ENCODE data around the gene SGMS1. TPM values are rescaled to one million over a fixed set of nuclear protein-coding genes. Genes with fewer than 3 reads are reported as not detected.

The SGMS1 gene
- total and polyA plus RNA-seq, 2 donors (not counting 3 experiments of a cell fraction or from before 2014, with no cell fraction given), result 9.7 to 23.7 TPM

- Histone ChIP-seq H3K4me2 (ENCODE audit: insufficient read depth, low read length) (no peak overlapping the region), H3K9me3 (replicated peaks; ENCODE audit: control insufficient read depth, insufficient read depth, low read length) (no peaks in the 10 kb centered on the region), H3K36me3 (ENCODE audit: control insufficient read depth in 2 of 2, extremely low read depth in 1 of 2, insufficient read depth in 2 of 2, low read length in 2 of 2) (no peaks in the 10 kb centered on the region), H3K79me2 (ENCODE audit: control insufficient read depth, insufficient read depth, low read length) (peaks cover 52% of the 10 kb centered on the region), H3K27ac (ENCODE audit: insufficient read depth, low read depth, low read length) (no peak overlapping the region), H3K27me3 (ENCODE audit: control insufficient read depth in 2 of 2, insufficient read depth in 2 of 2, low read length in 2 of 2) (no peaks in the 10 kb centered on the region), H3K4me1 (ENCODE audit: control insufficient read depth, extremely low read depth, insufficient read depth, low read length) (no peaks in the 10 kb centered on the region), H3K4me3 (replicated peaks in 1 of 3; ENCODE audit: insufficient read depth in 1 of 3, low read depth in 1 of 3, low read length in 3 of 3) (no peak overlapping the region), H3K9me1 (replicated peaks; ENCODE audit: control insufficient read depth, extremely low read depth, insufficient read depth, low read length) (no peaks in the 10 kb centered on the region), H4K20me1 (replicated peaks; ENCODE audit: control insufficient read depth, extremely low read depth, insufficient read depth, low read length) (no peaks in the 10 kb centered on the region), H2AFZ (ENCODE audit: low read depth, low read length) (no peak overlapping the region), H3K9ac (replicated peaks; ENCODE audit: extremely low read depth, insufficient read depth, low read length) (no peak overlapping the region)
- no peak for FAIRE-seq
- DNase-seq (ENCODE audit: low read depth, low spot score), result no peak
- no TSS peak for BruUV-seq (replicated peaks)
- dilution Hi-C loops (cut with MboI; ENCODE audit: extremely low pct_ligation_motif_present, low sequenced_read_pairs) (no loop called here), intact Hi-C loops (cut with micrococcal nuclease) (no loop called here)
- ChIA-PET CTCF (interaction anchor here (1.2 kb wide), 1 partner anchor 14 kb away, joined by 5 read pairs; no protein-coding TSS in a partner anchor), POLR2A (no interaction called here)
- TF ChIP-seq CTCF (IDR thresholded peaks at IDR 0.05; ENCODE audit: extremely low read depth in 1 of 2, insufficient read depth in 1 of 2, low read depth in 1 of 2, low read length in 2 of 2), result no peak
- TF ChIP-seq FOS (IDR thresholded peaks at IDR 0.05; ENCODE audit: borderline replicate concordance, insufficient read depth, low read length), result peak; percentile 16
These were observed 213.5 kb downstream of the SGMS1 start for GRCh38 chr10:50410066-50410811.

- no TSS peak for BruUV-seq (replicated peaks)
- Histone ChIP-seq H3K9me1 (replicated peaks; ENCODE audit: control insufficient read depth, extremely low read depth, insufficient read depth, low read length) (no peaks in the 10 kb centered on the region), H3K79me2 (ENCODE audit: control insufficient read depth, insufficient read depth, low read length) (peaks cover 47% of the 10 kb centered on the region), H3K9me3 (replicated peaks; ENCODE audit: control insufficient read depth, insufficient read depth, low read length) (no peaks in the 10 kb centered on the region), H3K4me2 (ENCODE audit: insufficient read depth, low read length) (no peak overlapping the region), H4K20me1 (replicated peaks; ENCODE audit: control insufficient read depth, extremely low read depth, insufficient read depth, low read length) (no peaks in the 10 kb centered on the region), H3K4me3 (replicated peaks in 1 of 3; ENCODE audit: insufficient read depth in 1 of 3, low read depth in 1 of 3, low read length in 3 of 3) (no peak overlapping the region), H3K27ac (ENCODE audit: insufficient read depth, low read depth, low read length) (no peak overlapping the region), H3K27me3 (ENCODE audit: control insufficient read depth in 2 of 2, insufficient read depth in 2 of 2, low read length in 2 of 2) (no peaks in the 10 kb centered on the region), H3K4me1 (ENCODE audit: control insufficient read depth, extremely low read depth, insufficient read depth, low read length) (no peaks in the 10 kb centered on the region), H3K36me3 (ENCODE audit: control insufficient read depth in 2 of 2, extremely low read depth in 1 of 2, insufficient read depth in 2 of 2, low read length in 2 of 2) (no peaks in the 10 kb centered on the region), H3K9ac (replicated peaks; ENCODE audit: extremely low read depth, insufficient read depth, low read length) (no peak overlapping the region), H2AFZ (ENCODE audit: low read depth, low read length) (no peak overlapping the region)
- POLR2A ChIA-PET, result no interaction called here
- intact Hi-C loops (cut with micrococcal nuclease), result no loop called here
- no peak for FAIRE-seq
- CTCF ChIA-PET, result interaction anchor here (0.6 to 1.0 kb wide), 2 partner anchors 11 to 40 kb away, joined by 3 read pairs; no protein-coding TSS in a partner anchor
- TF ChIP-seq MYC (IDR thresholded peaks at IDR 0.05; ENCODE audit: low read depth, low read length) (no peak), MAX (IDR thresholded peaks at IDR 0.05; ENCODE audit: insufficient read depth, insufficient read length) (no peak), CTCF (IDR thresholded peaks at IDR 0.05; ENCODE audit: extremely low read depth in 1 of 2, insufficient read depth in 1 of 2, low read depth in 1 of 2, low read length in 2 of 2) (no peak), JUN (IDR thresholded peaks at IDR 0.05; ENCODE audit: borderline replicate concordance, insufficient read depth, insufficient read length, low read depth) (no peak), GATA2 (IDR thresholded peaks at IDR 0.05; ENCODE audit: insufficient read depth, insufficient read length, low read depth, low read length) (no peak), POLR2AphosphoS5 (IDR thresholded peaks at IDR 0.05; ENCODE audit: insufficient read depth, low read depth, low read length) (no peak), FOS (IDR thresholded peaks at IDR 0.05; ENCODE audit: borderline replicate concordance, insufficient read depth, low read length) (no peak), EZH2 (IDR thresholded peaks at IDR 0.05; ENCODE audit: borderline replicate concordance, low read depth, low read length, severe bottlenecking) (no peak), POLR2A (IDR thresholded peaks at IDR 0.05; ENCODE audit: low read depth, low read length) (no peak)
- dilution Hi-C loops (cut with MboI; ENCODE audit: extremely low pct_ligation_motif_present, low sequenced_read_pairs), result no loop called here
- DNase-seq (ENCODE audit: low read depth, low spot score), result no peak
These were observed 216.5 kb downstream of the SGMS1 start for GRCh38 chr10:50407076-50407801.

Measured in endothelial cell of umbilical vein (primary cell).